GM23338 (cell line): Measurements from ENCODE around the gene GLOD5. TPM values are rescaled to one million over a fixed set of nuclear protein-coding genes. Genes with fewer than 3 reads are reported as not detected.

Experiments
- ATAC-seq: fragments of 200-7000 bp; cut with Tn5 transposase; 3 replicates; pipeline ENCODE4 v1.9.1; 2020
- DNase-seq: peaks from one replicate; pipeline ENCODE4 v3.0.0-alpha.2; 2015; ENCODE audit warnings: low spot score
- H2AFZ ChIP-seq: fragments of 200-600 bp; sonication (generic); 2 replicates; pipeline ENCODE4 v1.8.0; 2016; ENCODE audit warnings: antibody characterized with exemption, mild to moderate bottlenecking, moderate library complexity
- H3F3A ChIP-seq: fragments of 200-600 bp; sonication (generic); replicated peaks from 2 replicates; pipeline ENCODE4 v1.8.0; 2017; ENCODE audit warnings: antibody characterized with exemption, mixed run types, low read depth
- H3K27ac ChIP-seq: fragments of 200-600 bp; sonication (generic); 2 replicates; pipeline ENCODE4 v1.6.1; 2016; ENCODE audit warnings: low read depth
- H3K27me3 ChIP-seq: fragments of 200-600 bp; sonication (generic); 2 replicates; pipeline ENCODE4 v1.8.0; 2016; ENCODE audit warnings: mild to moderate bottlenecking, mixed run types, moderate library complexity; ENCODE audit not compliant: insufficient read depth
- H3K36me3 ChIP-seq: fragments of 200-600 bp; sonication (generic); 2 replicates; pipeline ENCODE4 v1.8.0; 2016; ENCODE audit warnings: mild to moderate bottlenecking; ENCODE audit not compliant: insufficient read depth
- H3K4me1 ChIP-seq: fragments of 200-600 bp; sonication (generic); 2 replicates; pipeline ENCODE4 v1.8.0; 2016; ENCODE audit warnings: mild to moderate bottlenecking, moderate library complexity; ENCODE audit not compliant: insufficient read depth
- H3K4me2 ChIP-seq: fragments of 200-600 bp; sonication (generic); 2 replicates; pipeline ENCODE4 v1.7.1; 2017; ENCODE audit warnings: mixed run types
- H3K4me3 ChIP-seq: fragments of 200-600 bp; sonication (generic); 2 replicates; pipeline ENCODE4 v1.6.1; 2016; ENCODE audit warnings: mixed run types
- H3K79me2 ChIP-seq: fragments of 200-600 bp; sonication (generic); replicated peaks from 2 replicates; pipeline ENCODE4 v1.8.0; 2017; ENCODE audit warnings: mild to moderate bottlenecking; ENCODE audit not compliant: insufficient read depth
- H3K9me2 ChIP-seq: fragments of 200-600 bp; sonication (generic); 2 replicates; pipeline ENCODE4 v1.8.0; 2017; ENCODE audit not compliant: insufficient read depth
- H4K20me1 ChIP-seq: fragments of 200-600 bp; sonication (generic); replicated peaks from 2 replicates; pipeline ENCODE4 v1.8.0; 2017; ENCODE audit warnings: mild to moderate bottlenecking; ENCODE audit not compliant: insufficient read depth
- H3K27ac Mint-ChIP-seq: 2 replicates; pipeline ENCODE4 v1.8.0; 2020; ENCODE audit warnings: inconsistent platforms, mild to moderate bottlenecking, moderate library complexity, mixed read lengths
- H3K27me3 Mint-ChIP-seq: 3 replicates; pipeline ENCODE4 v1.8.0; 2022; ENCODE audit warnings: low read depth, mild to moderate bottlenecking, moderate library complexity, mixed read lengths, inconsistent platforms; ENCODE audit not compliant: insufficient read depth, poor library complexity
- H3K36me3 Mint-ChIP-seq: 3 replicates; pipeline ENCODE4 v1.8.0; 2021; ENCODE audit warnings: low read depth, mild to moderate bottlenecking, inconsistent platforms, moderate library complexity, mixed read lengths
- H3K4me1 Mint-ChIP-seq: 3 replicates; pipeline ENCODE4 v1.8.0; 2020; ENCODE audit warnings: mild to moderate bottlenecking, inconsistent platforms, mixed read lengths
- H3K4me3 Mint-ChIP-seq: 3 replicates; pipeline ENCODE4 v1.8.0; 2021; ENCODE audit warnings: moderate library complexity, mild to moderate bottlenecking, inconsistent platforms, mixed read lengths
- H3K9me3 Mint-ChIP-seq: 3 replicates; pipeline ENCODE4 v1.8.0; 2020; ENCODE audit warnings: moderate library complexity, mild to moderate bottlenecking, inconsistent platforms, mixed read lengths
- CTCF ChIP-seq, 2 experiments: fragments of 200-600 bp in 1 of 2; sonication (generic) in 1 of 2; conservative IDR thresholded peaks; 2 replicates each; pipeline versions ENCODE4 v1.5.1 to v1.6.1; 2016 to 2017; ENCODE audit warnings: antibody characterized with exemption in 2 of 2, low read depth in 2 of 2, mild to moderate bottlenecking in 2 of 2, moderate library complexity in 1 of 2
- ETS1 ChIP-seq: IDR thresholded peaks from 2 replicates; pipeline ENCODE4 v1.6.1; 2016; ENCODE audit warnings: antibody characterized with exemption
- EZH2 ChIP-seq: fragments of 200-600 bp; sonication (generic); IDR thresholded peaks from one replicate; pipeline ENCODE4 v1.8.0; 2017; ENCODE audit warnings: antibody characterized with exemption, mild to moderate bottlenecking, low read depth; ENCODE audit not compliant: unreplicated experiment
- JUNB ChIP-seq: IDR thresholded peaks from one replicate; pipeline ENCODE4 v1.6.1; 2016; ENCODE audit warnings: antibody characterized with exemption; ENCODE audit not compliant: unreplicated experiment
- NANOG ChIP-seq: IDR thresholded peaks from 2 replicates; pipeline ENCODE4 v1.6.1; 2016; ENCODE audit warnings: antibody characterized with exemption, borderline replicate concordance
- POLR2AphosphoS5 ChIP-seq: IDR thresholded peaks from 2 replicates; pipeline ENCODE4 v1.6.1; 2016; ENCODE audit warnings: antibody characterized with exemption, low read depth
- REST ChIP-seq: IDR thresholded peaks from one replicate; pipeline ENCODE4 v1.6.1; 2018; ENCODE audit warnings: antibody characterized with exemption; ENCODE audit not compliant: unreplicated experiment
- STAT1 ChIP-seq: IDR thresholded peaks from one replicate; pipeline ENCODE4 v1.6.1; 2016; ENCODE audit warnings: antibody characterized with exemption; ENCODE audit not compliant: unreplicated experiment
- ZNF114 ChIP-seq: fragments of 250-450 bp; sonication (Bioruptor Pico); IDR thresholded peaks from 2 replicates; pipeline ENCODE4 v1.5.0; 2020; ENCODE audit warnings: mild to moderate bottlenecking, moderate library complexity
- ZNF331 ChIP-seq: fragments of 250-450 bp; sonication (Bioruptor Pico); IDR thresholded peaks from 2 replicates; pipeline ENCODE4 v1.5.0; 2020; ENCODE audit warnings: low read depth, mild to moderate bottlenecking, moderate library complexity
- ZNF462 ChIP-seq: fragments of 250-450 bp; sonication (Bioruptor Pico); IDR thresholded peaks from 2 replicates; pipeline ENCODE4 v1.5.0; 2020; ENCODE audit warnings: mild to moderate bottlenecking, moderate library complexity
- polyA plus RNA-seq: library from polyadenylated mRNA; unstranded; fragments of >200 nt; fragmentation: Nextera tagmentation; extraction: Ambion mirVana; gene quantifications from 2 replicates; pipeline ENCODE4 v1.2.1, GENCODE V29; 2016
- total RNA-seq: library from RNA; depleted of rRNA; stranded (reverse); fragments of >200 nt; shearing (Covaris generic); gene quantifications from 2 replicates; pipeline ENCODE4 v1.2.3, GENCODE V29; 2014

The GLOD5 gene
- total and polyA plus RNA-seq, 2 experiments from 2014 or later, result not detected

- TF ChIP-seq REST (no peak), ZNF331 (no peak), ETS1 (no peak), JUNB (no peak)
Observed at GRCh38 chrX:48782795-48783194, 21.2 kb downstream of the GLOD5 start (continued).

GRCh38 chrX:48784726-48785125 lies 23.2 kb downstream of the GLOD5 start:
- no peaks in the 10 kb centered on the region for H3F3A ChIP-seq
- no peak for DNase-seq
- H3K27me3 ChIP-seq, result no peaks in the 10 kb centered on the region
- no peak for ATAC-seq
- Mint-ChIP-seq H3K4me1 (no peaks in the 10 kb centered on the region; the same call in 2 of the 3 replicates), H3K27me3 (peaks cover 4% of the 10 kb centered on the region), H3K27ac (no peak overlapping the region), H3K4me3 (no peak overlapping the region), H3K36me3 (no peaks in the 10 kb centered on the region; the same call in 2 of the 3 replicates), H3K9me3 (no peaks in the 10 kb centered on the region; the same call in 1 of the 3 replicates)
- no peaks in the 10 kb centered on the region for H3K36me3 ChIP-seq
- no peaks in the 10 kb centered on the region for H3K79me2 ChIP-seq
- no peak overlapping the region for H3K4me2 ChIP-seq
- no peaks in the 10 kb centered on the region for H3K9me2 ChIP-seq
- H2AFZ ChIP-seq, result no peak overlapping the region
- no peaks in the 10 kb centered on the region for H4K20me1 ChIP-seq
- H3K4me3 ChIP-seq, result no peak overlapping the region
- no peaks in the 10 kb centered on the region for H3K4me1 ChIP-seq
- H3K27ac ChIP-seq, result no peak overlapping the region
- no peak for TF ChIP-seq ZNF462
- no peak for TF ChIP-seq CTCF (conservative IDR thresholded peaks at IDR 0.05; ENCODE audit: low read depth in 2 of 2)
- no peak for TF ChIP-seq POLR2AphosphoS5
- no peak for TF ChIP-seq ETS1
- no peak for TF ChIP-seq EZH2
- TF ChIP-seq ZNF114 (CRISPR knock-in tag), result no peak
- no peak for TF ChIP-seq ZNF331
- no peak for TF ChIP-seq JUNB
- TF ChIP-seq STAT1, result no peak
- no peak for TF ChIP-seq NANOG
